HepG2 (cell line): ENCODE data around the gene QRFP. TPM values are rescaled to one million over a fixed set of nuclear protein-coding genes. Genes with fewer than 3 reads are reported as not detected.

Experiments used
- ATAC-seq: fragments of 200-7000 bp; cut with Tn5 transposase; 3 replicates; pipeline ENCODE4 v1.9.1; 2020; ENCODE audit warnings: mild to moderate bottlenecking, moderate library complexity
- BruUV-seq: library from RNA; stranded (reverse); fragments of 400-500 nt; replicated peaks from 2 replicates; lab custom pipeline; 2021; lab: Mats Ljungman, UMichigan
- CTCF ChIA-PET: fragments of 300-600 bp; formaldehyde crosslinking; extraction: SDS; loops from one replicate; lab custom pipeline; 2021; ENCODE audit warnings: low total read pairs, inconsistent platforms, low intra/inter-chr PET ratio; lab: Yijun Ruan, JAX
- POLR2A ChIA-PET: fragments of 350-600 bp; sonication (Branson Sonifier 250); formaldehyde crosslinking; loops from one replicate; lab custom pipeline; 2020; ENCODE audit warnings: antibody characterized with exemption, inconsistent platforms; lab: Yijun Ruan, JAX
- DNase-seq: peaks from one replicate; pipeline ENCODE4 v3.0.0-alpha.2; 2015; ENCODE audit warnings: low spot score
- FAIRE-seq: peaks from 3 replicates; lab custom pipeline; 2011; peaks lifted over from hg19 to GRCh38; lab: Jason Lieb, UNC
- H2AFZ ChIP-seq: one replicate; pipeline ENCODE4 v1.6.1; 2011; ENCODE audit warnings: low read length, inconsistent platforms
- H3K27ac ChIP-seq: fragments of 300-600 bp; 3 replicates; pipeline ENCODE4 v1.8.0; 2011; ENCODE audit warnings: mixed run types, mild to moderate bottlenecking, mixed read lengths, low read length, inconsistent platforms; ENCODE audit not compliant: insufficient read depth; ENCODE audit errors: extremely low read length
- H3K27me3 ChIP-seq, 2 experiments: fragments of 200-600 bp in 1 of 2; 2 replicates in 1 of 2; 3 replicates in 1 of 2; pipeline versions ENCODE4 v1.6.0 to v1.8.0; 2011; ENCODE audit warnings: low read length in 2 of 2, mild to moderate bottlenecking in 2 of 2, moderate library complexity in 2 of 2, inconsistent platforms in 1 of 2; ENCODE audit not compliant: insufficient read depth in 2 of 2, control insufficient read depth in 1 of 2
- H3K36me3 ChIP-seq, 2 experiments: fragments of 200-600 bp in 1 of 2; replicated peaks in 1 of 2; 2 replicates in 1 of 2; 3 replicates in 1 of 2; pipeline versions ENCODE4 v1.5.1 to v1.8.0; 2011; ENCODE audit warnings: low read length in 2 of 2, inconsistent platforms in 1 of 2; ENCODE audit not compliant: insufficient read depth in 2 of 2, control insufficient read depth in 1 of 2
- H3K4me1 ChIP-seq: 2 replicates; pipeline ENCODE4 v1.5.1; 2012; ENCODE audit warnings: low read length, inconsistent platforms; ENCODE audit not compliant: insufficient read depth
- H3K4me2 ChIP-seq: 2 replicates; pipeline ENCODE4 v1.6.0; 2011; ENCODE audit warnings: low read depth, low read length, inconsistent platforms
- H3K4me3 ChIP-seq, 3 experiments: fragments of 200-600 bp in 1 of 3; sonication (generic), shearing (Covaris generic) in 1 of 3; replicated peaks in 1 of 3; 2 replicates each; pipeline ENCODE4 v1.5.1; 2011 to 2016; ENCODE audit warnings: low read length in 3 of 3, inconsistent platforms in 2 of 3, low read depth in 2 of 3, mild to moderate bottlenecking in 2 of 3, control low read depth in 1 of 3, mixed read lengths in 1 of 3; ENCODE audit not compliant: insufficient read depth in 1 of 3
- H3K79me2 ChIP-seq: one replicate; pipeline ENCODE4 v1.6.1; 2011; ENCODE audit warnings: low read length, inconsistent platforms; ENCODE audit not compliant: insufficient read depth
- H3K9ac ChIP-seq: 2 replicates; pipeline ENCODE4 v1.6.0; 2011; ENCODE audit warnings: mild to moderate bottlenecking, low read depth, low read length, inconsistent platforms; ENCODE audit not compliant: insufficient read depth
- H3K9me3 ChIP-seq: 2 replicates; pipeline ENCODE4 v1.5.1; 2012; ENCODE audit warnings: mild to moderate bottlenecking, low read length
- H4K20me1 ChIP-seq: 2 replicates; pipeline ENCODE4 v1.6.0; 2011; ENCODE audit warnings: inconsistent platforms, mild to moderate bottlenecking, low read length, moderate library complexity; ENCODE audit not compliant: insufficient read depth
- ASH2L ChIP-seq: fragments of 300-600, 200-600 bp; sonication (generic); IDR thresholded peaks from 2 replicates; pipeline ENCODE4 v1.7.0; 2017; ENCODE audit warnings: low read depth, mild to moderate bottlenecking, moderate library complexity, mixed read lengths, low read length; ENCODE audit not compliant: insufficient read length
- DNMT1 ChIP-seq: sonication (generic); formaldehyde crosslinking; IDR thresholded peaks from 2 replicates; pipeline ENCODE4 v1.5.1; 2020; ENCODE audit warnings: mild to moderate bottlenecking, missing genetic modification reagents
- NR2C2 ChIP-seq: sonication (generic); formaldehyde crosslinking; IDR thresholded peaks from 2 replicates; pipeline ENCODE4 v1.4.0; 2020; ENCODE audit warnings: missing genetic modification reagents, mild to moderate bottlenecking, moderate library complexity, borderline replicate concordance
- NR3C1 ChIP-seq: sonication (generic); formaldehyde crosslinking; IDR thresholded peaks from 2 replicates; pipeline ENCODE4 v1.4.0; 2020; ENCODE audit warnings: missing genetic modification reagents
- SMYD3 ChIP-seq: sonication (generic); formaldehyde crosslinking; IDR thresholded peaks from 2 replicates; pipeline ENCODE4 v1.8.1; 2023; ENCODE audit warnings: mild to moderate bottlenecking, missing genetic modification reagents
- SP2 ChIP-seq: sonication (generic); formaldehyde crosslinking; IDR thresholded peaks from 2 replicates; pipeline ENCODE4 v1.5.1; 2020; ENCODE audit warnings: mild to moderate bottlenecking, missing genetic modification reagents
- ZBTB7B ChIP-seq: sonication (generic); formaldehyde crosslinking; IDR thresholded peaks from 2 replicates; pipeline ENCODE4 v1.4.0; 2020; ENCODE audit warnings: missing genetic modification reagents
- ZFP36L2 ChIP-seq: sonication (generic); formaldehyde crosslinking; IDR thresholded peaks from 2 replicates; pipeline ENCODE4 v1.4.0; 2020; ENCODE audit warnings: missing genetic modification reagents
- ZNF17 ChIP-seq: sonication (generic); formaldehyde crosslinking; IDR thresholded peaks from 2 replicates; pipeline ENCODE4 v1.5.0; 2020; ENCODE audit warnings: mild to moderate bottlenecking, missing genetic modification reagents
- ZNF274 ChIP-seq: sonication (generic); formaldehyde crosslinking; IDR thresholded peaks from 2 replicates; pipeline ENCODE4 v1.5.1; 2020; ENCODE audit warnings: mild to moderate bottlenecking, missing genetic modification reagents
- ZNF30 ChIP-seq: sonication (generic); formaldehyde crosslinking; IDR thresholded peaks from 2 replicates; pipeline ENCODE4 v1.5.0; 2020; ENCODE audit warnings: mild to moderate bottlenecking, missing genetic modification reagents
- ZNF530 ChIP-seq: sonication (generic); formaldehyde crosslinking; IDR thresholded peaks from 2 replicates; pipeline ENCODE4 v1.5.0; 2020; ENCODE audit warnings: low read depth, mild to moderate bottlenecking, missing genetic modification reagents
- WGBS: methylation state at CpG from one replicate; pipeline ENCODE4 v1.1.6; 2017; ENCODE audit warnings: low lambda C conversion rate; 5-methylcytosine and 5-hydroxymethylcytosine counted together
- in situ Hi-C: cut with HindIII; loops from 2 replicates; pipeline ENCODE4 v1.10.0; 2017; ENCODE audit warnings: low pct_unique_long_range_greater_than_20kb; ENCODE audit not compliant: extremely low pct_ligation_motif_present
- intact Hi-C: fragments of 100-400 bp; cut with micrococcal nuclease; formaldehyde crosslinking; loops from one replicate; pipeline ENCODE4 v1.10.0; 2022; ENCODE audit not compliant: unreplicated experiment
- polyA plus RNA-seq, 8 experiments: library from polyadenylated mRNA; depleted of rRNA in 3 of 8; stranded (reverse) in 7 of 8; unstranded in 1 of 8; fragments of >200 nt; fragmentation: Illumina TruSeq in 4 of 8; extraction: Trizol in 4 of 8; gene quantifications; 2 replicates each; pipeline versions ENCODE4 v1.2.1 to v1.2.3, GENCODE V29; 2011 to 2016; ENCODE audit warnings: low read depth in 4 of 8, missing spikeins in 1 of 8, mixed read lengths in 1 of 8; ENCODE audit not compliant: insufficient read depth in 1 of 8
- total RNA-seq, 5 experiments: library from RNA; depleted of rRNA; stranded (reverse); fragments of >200 nt; fragmentation: Illumina TruSeq; extraction: Trizol; gene quantifications; 2 replicates each; pipeline ENCODE4 v1.2.3, GENCODE V29; 2016; ENCODE audit warnings: low read depth in 1 of 5
- TF ChIP-seq, protein P1 (sequence below): sonication (generic); formaldehyde crosslinking; IDR thresholded peaks from 2 replicates; pipeline ENCODE4 v1.4.0; 2020; ENCODE audit warnings: missing genetic modification reagents
- TF ChIP-seq, protein P2 (sequence below): sonication (generic); IDR thresholded peaks from 2 replicates; pipeline ENCODE4 v1.6.1; 2016; ENCODE audit warnings: low read depth, borderline replicate concordance

QRFP gene
- total and polyA plus RNA-seq, 2 of the 13 experiments (the other 11 are each of a cell fraction or from before 2014, with no cell fraction given) = not detected

DNA sequence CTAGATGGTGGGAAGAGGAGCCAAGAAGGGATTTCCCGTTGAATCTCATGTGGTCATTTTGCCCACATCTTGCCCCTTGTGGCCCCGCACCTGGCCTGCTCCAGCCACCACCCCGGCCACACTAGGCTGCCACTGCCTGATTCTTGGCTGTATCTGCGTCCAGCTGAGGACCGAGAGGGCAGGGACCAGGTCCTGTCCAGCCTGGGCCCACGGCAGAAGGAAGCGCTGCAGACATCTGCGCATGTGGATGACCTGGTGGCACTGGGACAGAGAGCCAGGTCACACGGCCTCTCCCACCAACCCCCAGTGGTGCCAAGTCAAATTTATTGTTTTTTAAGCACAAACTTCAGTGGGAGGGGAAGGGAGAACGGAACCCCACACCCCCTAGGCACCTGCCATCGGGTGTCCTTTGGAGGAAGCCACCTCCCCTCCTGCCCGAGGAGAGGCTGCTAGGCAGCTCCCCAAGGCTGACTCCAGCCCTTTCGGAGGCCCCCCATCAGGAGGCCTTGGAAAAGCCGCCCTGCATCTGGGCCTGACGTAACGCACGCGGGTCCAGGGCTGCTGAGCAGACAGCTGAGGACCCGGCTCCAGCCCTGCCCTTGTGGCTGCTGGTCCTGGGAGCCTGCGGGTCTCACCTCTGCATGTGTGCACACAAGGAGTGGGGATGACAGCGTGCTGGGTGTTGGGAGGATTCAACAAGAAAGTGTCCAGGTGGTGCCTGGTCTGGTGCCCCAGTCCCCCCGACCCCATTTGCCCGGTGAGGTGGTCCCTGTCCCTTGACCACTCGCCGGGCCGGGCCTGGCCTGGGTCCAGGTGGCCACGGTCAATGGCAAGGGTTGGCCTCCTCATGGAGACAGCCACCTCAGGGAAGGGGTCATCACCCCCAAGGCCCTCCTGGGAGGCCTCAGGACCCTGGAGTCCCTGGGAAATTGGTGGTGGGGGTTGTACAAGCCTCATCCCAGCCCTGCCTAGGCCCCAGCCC lies 5.9 kb upstream of the QRFP start (continued):
- TF ChIP-seq ZNF530 (CRISPR knock-in tag) (no peak), SP2 (CRISPR knock-in tag) (no peak)

DNA sequence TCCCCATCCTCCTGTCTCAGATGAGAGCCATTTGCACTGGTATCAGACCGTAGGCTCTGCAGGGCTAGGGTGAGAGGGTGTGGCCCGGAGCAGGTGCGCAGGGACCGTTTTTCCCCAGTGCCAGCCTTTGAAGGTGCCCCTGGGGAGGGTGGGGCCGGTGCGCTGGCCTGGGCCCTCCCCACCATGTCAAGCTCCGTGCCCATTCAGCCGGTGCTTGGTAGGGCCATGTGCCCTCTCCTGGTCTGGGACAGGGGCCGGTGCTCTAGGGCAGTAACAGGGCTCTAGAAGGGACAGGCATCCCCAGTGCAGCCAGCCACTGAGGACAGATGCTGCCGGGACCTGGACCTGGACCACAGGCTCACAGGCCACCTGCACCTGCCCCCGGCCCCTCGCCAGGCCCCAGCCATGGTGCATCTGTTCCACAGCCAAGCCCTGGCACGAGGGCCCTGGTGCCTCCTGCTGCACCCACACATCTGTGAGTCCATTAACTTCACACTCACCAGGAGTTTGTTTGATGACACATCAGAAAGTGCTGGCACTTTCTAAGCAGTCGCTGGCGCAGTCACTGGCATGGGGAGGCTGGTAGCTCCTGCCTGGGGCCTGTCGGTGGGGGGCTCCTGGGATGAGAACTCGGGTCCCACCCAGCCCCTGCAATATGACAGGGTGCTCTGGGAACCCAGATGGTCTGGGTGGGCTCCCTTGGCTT lies 5.0 kb upstream of the QRFP start:
- Histone ChIP-seq H3K4me2 (no peak overlapping the region), H4K20me1 (no peaks in the 10 kb centered on the region), H3K9me3 (no peaks in the 10 kb centered on the region), H3K36me3 (no peaks in the 10 kb centered on the region; a peak in 1 of 5 replicates), H3K9ac (no peak overlapping the region), H3K4me1 (peaks cover 8% of the 10 kb centered on the region), H3K27me3 (peaks cover 37 to 94% of the 10 kb centered on the region in 2 experiments; a peak in 4 of 5 replicates), H3K79me2 (no peaks in the 10 kb centered on the region), H3K4me3 (no peak overlapping the region), H3K27ac (no peak overlapping the region), H2AFZ (no peak overlapping the region)
- no peak for DNase-seq
- intact Hi-C loops = no loop called here
- FAIRE-seq = no peak
- no TSS peak for BruUV-seq
- no peak for ATAC-seq
- WGBS = 60% methylated on average over 4 of the region's 17 CpGs
- ChIA-PET POLR2A (no interaction called here), CTCF (no interaction called here)
- in situ Hi-C loops = no loop called here
- TF ChIP-seq ZNF30 (CRISPR knock-in tag) = no peak
- no peak for TF ChIP-seq ZNF274 (CRISPR knock-in tag)
- TF ChIP-seq DNMT1 = no peak
- no peak for TF ChIP-seq ZNF17 (CRISPR knock-in tag)
- no peak for TF ChIP-seq SMYD3 (CRISPR knock-in tag)
- TF ChIP-seq, protein P1, sequence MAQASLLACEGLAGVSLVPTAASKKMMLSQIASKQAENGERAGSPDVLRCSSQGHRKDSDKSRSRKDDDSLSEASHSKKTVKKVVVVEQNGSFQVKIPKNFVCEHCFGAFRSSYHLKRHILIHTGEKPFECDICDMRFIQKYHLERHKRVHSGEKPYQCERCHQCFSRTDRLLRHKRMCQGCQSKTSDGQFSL (CRISPR knock-in tag) = no peak
- no peak for TF ChIP-seq NR3C1 (CRISPR knock-in tag)
- TF ChIP-seq NR2C2 (CRISPR knock-in tag) = no peak
- TF ChIP-seq ZBTB7B (CRISPR knock-in tag) = no peak
- TF ChIP-seq, protein P2, sequence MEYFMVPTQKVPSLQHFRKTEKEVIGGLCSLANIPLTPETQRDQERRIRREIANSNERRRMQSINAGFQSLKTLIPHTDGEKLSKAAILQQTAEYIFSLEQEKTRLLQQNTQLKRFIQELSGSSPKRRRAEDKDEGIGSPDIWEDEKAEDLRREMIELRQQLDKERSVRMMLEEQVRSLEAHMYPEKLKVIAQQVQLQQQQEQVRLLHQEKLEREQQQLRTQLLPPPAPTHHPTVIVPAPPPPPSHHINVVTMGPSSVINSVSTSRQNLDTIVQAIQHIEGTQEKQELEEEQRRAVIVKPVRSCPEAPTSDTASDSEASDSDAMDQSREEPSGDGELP = no peak
- no peak for TF ChIP-seq ZFP36L2 (CRISPR knock-in tag)
- TF ChIP-seq ASH2L = no peak
